MCF 10A (cell line): Measurements from ENCODE around the gene AHNAK. TPM values are rescaled to one million over a fixed set of nuclear protein-coding genes. Genes with fewer than 3 reads are reported as not detected.

Experiments used
- BruUV-seq: library from RNA; stranded (reverse); fragments of 400-500 nt; replicated peaks from 2 replicates; lab custom pipeline; 2021; lab: Mats Ljungman, UMichigan
- CTCF ChIA-PET: fragments of 300-600 bp; sonication (Branson Sonifier 250); formaldehyde crosslinking; extraction: SDS; loops from one replicate; lab custom pipeline; 2021; ENCODE audit warnings: antibody characterized with exemption, inconsistent platforms; lab: Yijun Ruan, JAX
- POLR2A ChIA-PET: fragments of 300-600, 350-650 bp; sonication (Branson Sonifier 250); formaldehyde crosslinking; extraction: SDS; loops from one replicate; lab custom pipeline; 2020; ENCODE audit warnings: antibody characterized with exemption, inconsistent platforms; lab: Yijun Ruan, JAX
- DNase-seq: peaks from one replicate; pipeline ENCODE4 v3.0.0-alpha.2; 2018; ENCODE audit not compliant: unreplicated experiment
- H3K27ac Mint-ChIP-seq: one replicate; pipeline ENCODE4 v1.8.0; 2022; ENCODE audit warnings: mild to moderate bottlenecking, low read depth, mixed read lengths; ENCODE audit not compliant: unreplicated experiment
- H3K27me3 Mint-ChIP-seq: one replicate; pipeline ENCODE4 v1.8.0; 2022; ENCODE audit warnings: mixed read lengths; ENCODE audit not compliant: insufficient read depth, unreplicated experiment
- H3K36me3 Mint-ChIP-seq: one replicate; pipeline ENCODE4 v1.8.0; 2022; ENCODE audit warnings: mild to moderate bottlenecking, moderate library complexity, mixed read lengths; ENCODE audit not compliant: insufficient read depth, unreplicated experiment
- H3K4me1 Mint-ChIP-seq: one replicate; pipeline ENCODE4 v1.8.0; 2022; ENCODE audit warnings: mixed read lengths; ENCODE audit not compliant: insufficient read depth, unreplicated experiment
- H3K4me3 Mint-ChIP-seq: one replicate; pipeline ENCODE4 v1.8.0; 2022; ENCODE audit warnings: mild to moderate bottlenecking, moderate library complexity, mixed read lengths; ENCODE audit not compliant: unreplicated experiment
- H3K9me3 Mint-ChIP-seq: one replicate; pipeline ENCODE4 v1.8.0; 2022; ENCODE audit warnings: mixed read lengths; ENCODE audit not compliant: unreplicated experiment
- CTCF ChIP-seq: fragments of 200-600 bp; IDR thresholded peaks from one replicate; pipeline ENCODE4 v1.8.0; 2022; ENCODE audit warnings: antibody characterized with exemption, mild to moderate bottlenecking; ENCODE audit not compliant: unreplicated experiment
- intact Hi-C: fragments of 100-400 bp; cut with micrococcal nuclease; formaldehyde crosslinking; loops from 2 replicates; pipeline ENCODE4 v1.14.1; 2022
- total RNA-seq: library from RNA; stranded (reverse); gene quantifications from 2 replicates; pipeline ENCODE4 v1.2.3, GENCODE V29; 2022

The AHNAK gene
- total RNA-seq, 1 experiment from 2014 or later, result 429 TPM

DNA sequence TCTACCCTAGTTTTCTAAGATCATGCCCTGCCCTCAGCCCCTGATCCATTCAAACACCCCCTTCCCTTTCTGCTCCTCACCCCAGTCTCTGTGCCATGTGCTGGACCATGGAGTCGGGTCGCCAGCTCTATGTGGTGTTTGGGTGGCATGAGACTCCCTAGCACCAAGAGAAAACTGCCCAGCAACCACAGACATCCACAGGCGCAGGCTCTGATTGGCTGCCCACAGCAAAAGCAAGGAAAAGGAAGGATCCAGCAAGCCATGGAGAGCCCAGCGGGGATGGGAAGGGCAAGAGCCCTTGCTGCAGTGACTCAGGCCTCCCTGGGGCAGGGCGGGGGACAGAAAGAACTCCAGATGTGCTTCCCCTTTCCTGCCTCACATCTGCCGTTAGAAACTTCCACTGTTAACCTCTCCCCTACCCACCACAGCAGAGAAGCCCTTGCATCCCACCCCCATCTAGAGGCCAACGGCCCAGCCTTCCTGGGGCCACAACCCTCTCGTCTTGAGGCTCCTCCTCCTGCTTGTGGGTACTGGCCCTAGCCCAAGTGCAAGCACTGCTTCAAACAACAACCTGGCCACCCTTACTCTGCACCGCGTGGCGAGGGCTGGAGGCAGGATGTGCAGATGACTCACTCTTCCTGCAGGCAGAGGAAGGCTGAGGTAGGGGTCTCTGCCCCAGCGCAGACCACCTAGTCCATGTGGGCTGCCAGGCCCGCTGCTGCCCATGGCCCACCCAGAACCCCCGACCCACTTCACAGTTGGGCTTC lies 9.7 kb upstream of the AHNAK start:
- BruUV-seq, result no TSS peak
- DNase-seq, result peak; percentile 97
- H3K27me3 Mint-ChIP-seq, result no peaks in the 10 kb centered on the region
- intact Hi-C loops, result no loop called here
- H3K36me3 Mint-ChIP-seq, result peaks cover 48% of the 10 kb centered on the region
- TF ChIP-seq CTCF, result no peak
- POLR2A ChIA-PET, result interaction anchor here (0.6 to 13.5 kb wide), 19 partner anchors 13 to 739 kb away, joined by 3 to 599 read pairs (median 10); partner anchors contain the start of genes AHNAK, B3GAT3, C11orf98 and CSKMT
- H3K9me3 Mint-ChIP-seq, result no peaks in the 10 kb centered on the region
- peak overlapping the region; percentile 70 for H3K4me3 Mint-ChIP-seq
- CTCF ChIA-PET, result interaction anchor here (1.0 to 6.9 kb wide), 11 partner anchors 13 to 162 kb away, joined by 3 to 225 read pairs (median 9); partner anchors contain the start of genes AHNAK and EEF1G
- peak overlapping the region; percentile 95 for H3K27ac Mint-ChIP-seq
- peaks cover 66% of the 10 kb centered on the region for H3K4me1 Mint-ChIP-seq

DNA sequence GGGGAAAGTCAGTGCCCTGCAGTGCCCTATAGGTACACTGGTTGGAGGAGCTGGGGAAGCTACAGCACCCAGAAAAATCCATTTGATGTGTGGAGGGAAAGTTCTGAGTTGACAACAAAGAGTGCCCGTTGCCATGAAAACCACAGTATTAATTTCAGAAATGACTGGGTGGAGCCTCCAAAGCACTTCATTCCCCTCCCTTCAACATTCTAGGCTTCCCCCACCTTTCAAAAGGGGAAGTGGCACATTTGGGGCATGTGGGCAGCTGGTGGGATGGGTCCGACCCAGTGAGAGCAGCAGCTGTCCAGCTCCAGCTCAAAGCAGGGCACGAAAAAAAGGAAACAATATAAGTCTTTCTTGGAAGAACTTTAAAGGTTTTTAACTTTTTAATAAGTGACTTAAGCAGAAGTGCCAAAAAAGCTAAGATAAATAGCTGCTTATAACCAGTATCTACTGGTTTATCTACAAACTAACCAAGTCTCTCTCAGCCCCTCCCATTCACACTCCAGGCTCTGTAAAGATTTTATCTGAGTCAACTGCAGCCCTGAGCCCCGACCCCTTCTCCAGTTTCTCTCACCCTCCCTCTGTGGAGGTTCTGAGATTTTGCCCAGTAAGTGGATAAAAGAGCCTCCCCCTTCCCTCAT lies 9.0 kb upstream of the AHNAK start:
- peak; percentile 18 for DNase-seq
- Mint-ChIP-seq H3K9me3 (no peaks in the 10 kb centered on the region), H3K4me1 (peaks cover 60% of the 10 kb centered on the region), H3K36me3 (peaks cover 41% of the 10 kb centered on the region), H3K27ac (peak overlapping the region; percentile 95), H3K27me3 (no peaks in the 10 kb centered on the region), H3K4me3 (peak overlapping the region; percentile 70)
- BruUV-seq, result no TSS peak
- CTCF ChIA-PET, result interaction anchor here (0.6 to 6.9 kb wide), 12 partner anchors 9 to 1118 kb away, joined by 3 to 87 read pairs (median 4); partner anchors contain the start of genes AHNAK and EEF1G
- POLR2A ChIA-PET, result interaction anchor here (0.6 to 13.5 kb wide), 24 partner anchors 12 to 584 kb away, joined by 3 to 599 read pairs (median 10); partner anchors contain the start of genes AHNAK, B3GAT3, C11orf98 and CSKMT
- no peak for TF ChIP-seq CTCF
- intact Hi-C loops, result no loop called here

GRCh38 chr11:62554387-62555167 lies 8.0 kb upstream of the AHNAK start:
- ChIA-PET POLR2A (interaction anchor here (0.6 to 13.5 kb wide), 24 partner anchors 11 to 565 kb away, joined by 3 to 599 read pairs (median 12); partner anchors contain the start of genes AHNAK, B3GAT3, EEF1G and HNRNPUL2), CTCF (interaction anchor here (0.6 to 6.9 kb wide), 14 partner anchors 8 to 333 kb away, joined by 3 to 87 read pairs (median 6); partner anchors contain the start of genes AHNAK and EEF1G)
- DNase-seq, result peak; percentile 49
- H3K4me1 Mint-ChIP-seq, result peaks cover 50% of the 10 kb centered on the region
- BruUV-seq, result TSS peak; percentile 67
- TF ChIP-seq CTCF, result no peak
- no peaks in the 10 kb centered on the region for H3K9me3 Mint-ChIP-seq
- peak overlapping the region; percentile 68 for H3K4me3 Mint-ChIP-seq
- no peaks in the 10 kb centered on the region for H3K27me3 Mint-ChIP-seq
- intact Hi-C loops, result no loop called here
- peak overlapping the region; percentile 95 for H3K27ac Mint-ChIP-seq
- peaks cover 31% of the 10 kb centered on the region for H3K36me3 Mint-ChIP-seq
